ENCODE results near the gene ADGRV1. TPM values are rescaled to one million over a fixed set of nuclear protein-coding genes. Genes with fewer than 3 reads are reported as not detected.

Gene ADGRV1
- total RNA-seq, 2 experiments from 2014 or later = not detected

DNA sequence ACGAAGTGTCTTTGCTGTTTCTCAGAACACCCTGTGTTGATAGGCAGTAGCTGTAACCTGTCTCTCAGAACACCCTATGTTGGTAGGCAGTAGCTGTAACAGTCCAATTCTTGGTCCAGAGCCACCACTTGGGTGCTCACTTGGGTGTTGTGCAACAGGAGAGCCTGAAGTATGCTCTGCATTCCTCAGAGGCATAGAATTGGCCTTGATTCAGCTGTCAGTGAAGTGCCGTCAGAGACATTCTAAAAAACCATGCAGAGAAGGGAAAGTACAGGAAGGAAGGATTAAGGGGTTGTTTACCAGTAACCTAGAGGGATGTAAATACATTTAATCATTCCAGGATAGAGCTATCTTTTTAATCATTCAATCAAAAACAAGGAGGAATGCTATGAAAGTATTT is 593.4 kb downstream of the ADGRV1 start:
- DNase-seq (ENCODE audit: low spot score) = no peak
- no peaks in the 10 kb centered on the region for H3K36me3 ChIP-seq (ENCODE audit: insufficient read depth, low read length)
- no peaks in the 10 kb centered on the region for H3K4me1 ChIP-seq (ENCODE audit: insufficient read depth, low read length, poor library complexity, severe bottlenecking)
- no peaks in the 10 kb centered on the region for H4K20me1 ChIP-seq (ENCODE audit: insufficient read depth, low read length)
- POLR2A ChIA-PET = interaction anchor here (0.5 to 1.3 kb wide), 2 partner anchors 9 to 72 kb away, joined by 4 to 8 read pairs; no protein-coding TSS in a partner anchor
- no peak for TF ChIP-seq EZH2phosphoT487 (IDR thresholded peaks at IDR 0.05; ENCODE audit: borderline replicate concordance, low read depth, low read length)
- TF ChIP-seq, protein P1, sequence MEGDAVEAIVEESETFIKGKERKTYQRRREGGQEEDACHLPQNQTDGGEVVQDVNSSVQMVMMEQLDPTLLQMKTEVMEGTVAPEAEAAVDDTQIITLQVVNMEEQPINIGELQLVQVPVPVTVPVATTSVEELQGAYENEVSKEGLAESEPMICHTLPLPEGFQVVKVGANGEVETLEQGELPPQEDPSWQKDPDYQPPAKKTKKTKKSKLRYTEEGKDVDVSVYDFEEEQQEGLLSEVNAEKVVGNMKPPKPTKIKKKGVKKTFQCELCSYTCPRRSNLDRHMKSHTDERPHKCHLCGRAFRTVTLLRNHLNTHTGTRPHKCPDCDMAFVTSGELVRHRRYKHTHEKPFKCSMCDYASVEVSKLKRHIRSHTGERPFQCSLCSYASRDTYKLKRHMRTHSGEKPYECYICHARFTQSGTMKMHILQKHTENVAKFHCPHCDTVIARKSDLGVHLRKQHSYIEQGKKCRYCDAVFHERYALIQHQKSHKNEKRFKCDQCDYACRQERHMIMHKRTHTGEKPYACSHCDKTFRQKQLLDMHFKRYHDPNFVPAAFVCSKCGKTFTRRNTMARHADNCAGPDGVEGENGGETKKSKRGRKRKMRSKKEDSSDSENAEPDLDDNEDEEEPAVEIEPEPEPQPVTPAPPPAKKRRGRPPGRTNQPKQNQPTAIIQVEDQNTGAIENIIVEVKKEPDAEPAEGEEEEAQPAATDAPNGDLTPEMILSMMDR (conservative IDR thresholded peaks at IDR 0.05; ENCODE audit: low read length) = no peak
- H2AFZ ChIP-seq (ENCODE audit: low read length) = no peak overlapping the region
- CTCF ChIA-PET (ENCODE audit: unreplicated experiment) = interaction anchor here (0.6 kb wide), 1 partner anchor 257 kb away, joined by 5 read pairs; no protein-coding TSS in a partner anchor
- no TSS peak for BruUV-seq (replicated peaks)
- H3K9me3 ChIP-seq (ENCODE audit: low read length) = no peaks in the 10 kb centered on the region
- intact Hi-C loops (cut with micrococcal nuclease; ENCODE audit: unreplicated experiment) = no loop called here
- H3K27ac ChIP-seq (ENCODE audit: low read depth, low read length, poor library complexity, severe bottlenecking) = no peak overlapping the region
- no peaks in the 10 kb centered on the region for H3K79me2 ChIP-seq (ENCODE audit: insufficient read depth, low read depth, low read length)
- no peak overlapping the region for H3K4me2 ChIP-seq (ENCODE audit: low read length)
- H3K9me2 ChIP-seq (ENCODE audit: insufficient read depth, low read length) = no peaks in the 10 kb centered on the region
- H3K4me3 ChIP-seq (ENCODE audit: low read depth, low read length, poor library complexity, severe bottlenecking) = no peak overlapping the region

DNA sequence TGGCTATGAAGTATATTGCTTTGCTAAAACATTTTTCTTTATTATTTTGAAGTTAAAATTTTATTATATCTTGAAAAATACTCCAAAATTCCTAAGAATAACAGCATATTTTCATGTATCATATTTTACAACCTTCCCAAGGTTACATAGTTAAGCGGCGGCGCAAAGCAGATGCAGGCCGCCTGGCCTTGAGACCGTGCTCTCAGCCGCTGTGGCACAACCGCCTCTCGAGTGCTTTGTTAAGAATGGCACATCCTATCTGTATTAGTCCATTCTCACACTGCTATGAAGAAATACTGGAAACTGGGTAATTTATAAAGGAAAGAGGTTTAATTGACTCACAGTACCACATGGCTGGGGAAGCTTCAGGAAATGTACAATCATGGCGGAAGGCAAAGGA is 595.7 kb downstream of the ADGRV1 start:
- intact Hi-C loops (cut with micrococcal nuclease; ENCODE audit: unreplicated experiment) = no loop called here
- no peaks in the 10 kb centered on the region for H3K9me3 ChIP-seq (ENCODE audit: low read length)
- ChIA-PET CTCF (ENCODE audit: unreplicated experiment) (no interaction called here), POLR2A (no interaction called here)
- no peak for DNase-seq (ENCODE audit: low spot score)
- no peak overlapping the region for H2AFZ ChIP-seq (ENCODE audit: low read length)
- no peak for TF ChIP-seq EZH2phosphoT487 (IDR thresholded peaks at IDR 0.05; ENCODE audit: borderline replicate concordance, low read depth, low read length)
- TF ChIP-seq, protein P1 (conservative IDR thresholded peaks at IDR 0.05; ENCODE audit: low read length) = no peak
- H3K4me2 ChIP-seq (ENCODE audit: low read length) = no peak overlapping the region
- no peaks in the 10 kb centered on the region for H4K20me1 ChIP-seq (ENCODE audit: insufficient read depth, low read length)
- no peaks in the 10 kb centered on the region for H3K79me2 ChIP-seq (ENCODE audit: insufficient read depth, low read depth, low read length)
- H3K9me2 ChIP-seq (ENCODE audit: insufficient read depth, low read length) = no peaks in the 10 kb centered on the region
- H3K27ac ChIP-seq (ENCODE audit: low read depth, low read length, poor library complexity, severe bottlenecking) = no peak overlapping the region
- no peaks in the 10 kb centered on the region for H3K4me1 ChIP-seq (ENCODE audit: insufficient read depth, low read length, poor library complexity, severe bottlenecking)
- H3K4me3 ChIP-seq (ENCODE audit: low read depth, low read length, poor library complexity, severe bottlenecking) = no peak overlapping the region
- no peaks in the 10 kb centered on the region for H3K36me3 ChIP-seq (ENCODE audit: insufficient read depth, low read length)
- BruUV-seq (replicated peaks) = no TSS peak

DNA sequence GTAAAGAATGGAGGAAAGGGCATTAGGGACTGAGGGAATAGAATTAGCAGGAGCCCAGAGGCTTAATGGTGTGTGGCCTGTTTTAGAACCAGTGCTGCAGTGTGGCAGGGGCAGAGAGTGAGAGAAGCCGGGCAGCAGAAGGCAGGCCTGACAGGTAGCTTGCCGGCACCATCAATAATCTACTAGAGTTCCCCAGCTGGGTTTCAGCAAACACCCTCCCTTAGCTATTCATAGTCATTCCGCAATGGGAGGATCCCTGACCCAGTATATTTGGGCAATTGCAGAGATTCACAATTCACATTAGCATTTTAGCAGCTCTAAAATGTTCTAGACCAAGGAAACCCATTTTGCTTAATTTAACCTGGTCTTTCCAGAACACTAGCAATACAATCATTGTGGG is 596.7 kb downstream of the ADGRV1 start:
- intact Hi-C loops (cut with micrococcal nuclease; ENCODE audit: unreplicated experiment) = no loop called here
- Histone ChIP-seq H3K4me2 (ENCODE audit: low read length) (no peak overlapping the region), H3K4me3 (ENCODE audit: low read depth, low read length, poor library complexity, severe bottlenecking) (no peak overlapping the region), H3K4me1 (ENCODE audit: insufficient read depth, low read length, poor library complexity, severe bottlenecking) (no peaks in the 10 kb centered on the region), H3K9me3 (ENCODE audit: low read length) (no peaks in the 10 kb centered on the region), H3K9me2 (ENCODE audit: insufficient read depth, low read length) (no peaks in the 10 kb centered on the region), H3K36me3 (ENCODE audit: insufficient read depth, low read length) (no peaks in the 10 kb centered on the region), H3K79me2 (ENCODE audit: insufficient read depth, low read depth, low read length) (no peaks in the 10 kb centered on the region), H3K27ac (ENCODE audit: low read depth, low read length, poor library complexity, severe bottlenecking) (no peak overlapping the region), H4K20me1 (ENCODE audit: insufficient read depth, low read length) (no peaks in the 10 kb centered on the region), H2AFZ (ENCODE audit: low read length) (no peak overlapping the region)
- ChIA-PET CTCF (ENCODE audit: unreplicated experiment) (no interaction called here), POLR2A (interaction anchor here (0.9 to 1.4 kb wide), 2 partner anchors 27 to 112 kb away, joined by 3 read pairs; no protein-coding TSS in a partner anchor)
- DNase-seq (ENCODE audit: low spot score) = no peak
- TF ChIP-seq, protein P1 (conservative IDR thresholded peaks at IDR 0.05; ENCODE audit: low read length) = no peak
- TF ChIP-seq EZH2phosphoT487 (IDR thresholded peaks at IDR 0.05; ENCODE audit: borderline replicate concordance, low read depth, low read length) = no peak
- BruUV-seq (replicated peaks) = no TSS peak
